Naive thymus-derived CD4-positive, alpha-beta T cell (primary cell): ENCODE measurements around the gene SENP1. TPM values are rescaled to one million over a fixed set of nuclear protein-coding genes. Genes with fewer than 3 reads are reported as not detected.
A peak's percentile ranks its signal among the peaks of the same experiment; 100 is the strongest.

Experiments
- ATAC-seq: fragments of 150-1000 bp; cut with Tn5 transposase; 2 replicates; pipeline ENCODE4 v1.10.0; 2021; ENCODE audit warnings: mild to moderate bottlenecking, moderate library complexity
- CTCF ChIA-PET: fragments of 350-600 bp; sonication (Branson Sonifier 250); formaldehyde crosslinking; loops from one replicate; lab custom pipeline; 2021; ENCODE audit warnings: antibody characterized with exemption; lab: Charles Lee
- POLR2A ChIA-PET: fragments of 350-600 bp; sonication (Branson Sonifier 250); formaldehyde crosslinking; loops from one replicate; lab custom pipeline; 2021; ENCODE audit warnings: antibody characterized with exemption, inconsistent platforms; lab: Charles Lee
- DNase-seq, 9 donors: peaks; one replicate each; pipeline versions ENCODE4 v3.0.0 to v3.0.0-alpha.2; 2020 to 2022; ENCODE audit warnings: mixed read lengths in 1 of 9
- H3K27ac ChIP-seq: one replicate; pipeline ENCODE4 v1.7.0; 2013; ENCODE audit warnings: mild to moderate bottlenecking, low read depth, low read length, moderate library complexity
- H3K27me3 ChIP-seq, 2 donors: one replicate each; pipeline ENCODE4 v1.7.0; 2013; ENCODE audit warnings: low read length in 2 of 2, mild to moderate bottlenecking in 2 of 2, moderate library complexity in 2 of 2; ENCODE audit not compliant: control insufficient read depth in 2 of 2, insufficient read depth in 2 of 2
- H3K36me3 ChIP-seq, 3 experiments: 1 replicate in 2 of 3; 2 replicates in 1 of 3; pipeline ENCODE4 v1.7.0; 2013; ENCODE audit warnings: low read length in 3 of 3, mild to moderate bottlenecking in 3 of 3, moderate library complexity in 1 of 3; ENCODE audit not compliant: insufficient read depth in 3 of 3, control insufficient read depth in 2 of 3
- H3K4me1 ChIP-seq, 2 donors: one replicate each; pipeline ENCODE4 v1.7.0; 2013; ENCODE audit warnings: low read length in 2 of 2, mild to moderate bottlenecking in 2 of 2, moderate library complexity in 1 of 2; ENCODE audit not compliant: control insufficient read depth in 2 of 2, insufficient read depth in 2 of 2
- H3K4me3 ChIP-seq: 2 replicates; pipeline ENCODE4 v1.7.0; 2013; ENCODE audit warnings: mild to moderate bottlenecking, low read length
- H3K9me3 ChIP-seq, 3 experiments: 1 replicate in 2 of 3; 2 replicates in 1 of 3; pipeline ENCODE4 v1.7.0; 2013; ENCODE audit warnings: low read length in 3 of 3; ENCODE audit not compliant: control insufficient read depth in 2 of 3
- H3K27ac Mint-ChIP-seq, 9 donors: one replicate each; pipeline ENCODE4 v1.8.0; 2020 to 2022; ENCODE audit warnings: mixed read lengths in 9 of 9, mild to moderate bottlenecking in 8 of 9, moderate library complexity in 5 of 9, inconsistent platforms in 2 of 9
- H3K27me3 Mint-ChIP-seq, 5 donors: one replicate each; pipeline ENCODE4 v1.8.0; 2021 to 2022; ENCODE audit warnings: mixed read lengths in 5 of 5, mild to moderate bottlenecking in 1 of 5
- H3K36me3 Mint-ChIP-seq, 5 donors: one replicate each; pipeline ENCODE4 v1.8.0; 2020 to 2022; ENCODE audit warnings: mixed read lengths in 5 of 5, mild to moderate bottlenecking in 3 of 5, inconsistent platforms in 1 of 5
- H3K4me1 Mint-ChIP-seq, 7 donors: one replicate each; pipeline ENCODE4 v1.8.0; 2020 to 2022; ENCODE audit warnings: mixed read lengths in 7 of 7, mild to moderate bottlenecking in 3 of 7, inconsistent platforms in 1 of 7
- H3K4me3 Mint-ChIP-seq, 10 donors: one replicate each; pipeline ENCODE4 v1.8.0; 2020 to 2022; ENCODE audit warnings: mild to moderate bottlenecking in 10 of 10, mixed read lengths in 10 of 10, moderate library complexity in 6 of 10, inconsistent platforms in 2 of 10
- H3K9me3 Mint-ChIP-seq, 11 donors: one replicate each; pipeline ENCODE4 v1.8.0; 2020 to 2022; ENCODE audit warnings: mixed read lengths in 11 of 11, mild to moderate bottlenecking in 4 of 11, inconsistent platforms in 1 of 11, moderate library complexity in 1 of 11
- intact Hi-C, 2 donors: fragments of 100-400 bp; cut with micrococcal nuclease; formaldehyde crosslinking; loops; one replicate each; pipeline ENCODE4 v1.15.1; 2023
- polyA plus RNA-seq, 2 donors: library from polyadenylated mRNA; unstranded; fragments of 300-500 nt; fragmentation: Illumina TruSeq; gene quantifications; one replicate each; pipeline ENCODE4 v1.2.3, GENCODE V29; 2021
- total RNA-seq, 6 experiments: library from RNA in 5 of 6; stranded (reverse) in 5 of 6; gene quantifications; 1 replicate in 5 of 6; 2 replicates in 1 of 6; pipeline ENCODE4 v1.2.3 and lab custom pipeline; 2021 to 2026

SENP1 gene
- total and polyA plus RNA-seq, 7 experiments from 2014 or later, result 12.0 to 41.9 (median 23.2) TPM

DNA sequence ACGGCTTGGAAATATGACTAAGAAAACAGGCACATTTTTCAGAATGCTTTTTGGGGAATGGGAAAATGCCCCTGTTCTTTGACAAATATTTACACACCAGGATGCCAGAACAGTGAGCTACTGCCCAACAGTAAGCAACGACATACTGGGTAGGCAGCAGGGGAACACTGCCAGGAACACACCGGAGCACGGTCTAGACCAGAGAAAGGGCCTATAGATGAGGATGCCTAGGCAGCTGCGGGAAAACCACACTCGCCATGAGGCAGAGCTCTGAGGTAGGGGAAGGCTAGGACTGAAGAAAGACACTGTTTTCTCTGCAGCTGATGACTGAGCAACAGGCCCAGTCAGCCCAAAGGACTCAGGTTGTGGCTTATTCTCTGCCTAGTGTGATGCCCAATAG is 55.7 kb downstream of the SENP1 start:
- no peak overlapping the region for H3K4me3 ChIP-seq
- no peak overlapping the region for H3K4me3 Mint-ChIP-seq
- peaks cover 6 to 57% (median 23%) of the 10 kb centered on the region in 3 experiments for H3K36me3 ChIP-seq
- DNase-seq, result no peak
- no peak overlapping the region for H3K27ac ChIP-seq
- intact Hi-C loops, result no loop called here
- CTCF ChIA-PET, result interaction anchor here (0.6 kb wide), 1 partner anchor 212 kb away, joined by 3 read pairs; no protein-coding TSS in a partner anchor
- peaks cover 8 to 37% (median 20%) of the 10 kb centered on the region in 5 donors for H3K36me3 Mint-ChIP-seq
- no peak for ATAC-seq
- no peaks in the 10 kb centered on the region for H3K9me3 ChIP-seq
- POLR2A ChIA-PET, result no interaction called here
- no peaks in the 10 kb centered on the region for H3K27me3 ChIP-seq
- H3K9me3 Mint-ChIP-seq, result no peaks in the 10 kb centered on the region
- H3K27me3 Mint-ChIP-seq, result no peaks in the 10 kb centered on the region
- H3K27ac Mint-ChIP-seq, result peak overlapping the region in 1 of 9 donors; percentile 39
- H3K4me1 Mint-ChIP-seq, result peaks cover 0 to 12% (median 5%) of the 10 kb centered on the region in 7 donors
- no peaks in the 10 kb centered on the region for H3K4me1 ChIP-seq

- Histone ChIP-seq H3K9me3 (no peaks in the 10 kb centered on the region), H3K4me3 (no peak overlapping the region), H3K4me1 (no peaks in the 10 kb centered on the region), H3K27me3 (no peaks in the 10 kb centered on the region), H3K27ac (no peak overlapping the region), H3K36me3 (peaks cover 13 to 65% (median 23%) of the 10 kb centered on the region in 3 experiments)
- Mint-ChIP-seq H3K4me1 (no peaks in the 10 kb centered on the region), H3K27ac (no peak overlapping the region), H3K9me3 (no peaks in the 10 kb centered on the region), H3K27me3 (no peaks in the 10 kb centered on the region), H3K36me3 (peaks cover 8 to 53% (median 19%) of the 10 kb centered on the region in 5 donors), H3K4me3 (no peak overlapping the region)
- DNase-seq (no peak), ATAC-seq (no peak)
- CTCF ChIA-PET, result interaction anchor here (0.7 kb wide), 1 partner anchor 1410 kb away, joined by 3 read pairs; no protein-coding TSS in a partner anchor
- intact Hi-C loops, result no loop called here
- POLR2A ChIA-PET, result no interaction called here
These were observed 59.8 kb downstream of the SENP1 start for GRCh38 chr12:48045965-48046518.

DNA sequence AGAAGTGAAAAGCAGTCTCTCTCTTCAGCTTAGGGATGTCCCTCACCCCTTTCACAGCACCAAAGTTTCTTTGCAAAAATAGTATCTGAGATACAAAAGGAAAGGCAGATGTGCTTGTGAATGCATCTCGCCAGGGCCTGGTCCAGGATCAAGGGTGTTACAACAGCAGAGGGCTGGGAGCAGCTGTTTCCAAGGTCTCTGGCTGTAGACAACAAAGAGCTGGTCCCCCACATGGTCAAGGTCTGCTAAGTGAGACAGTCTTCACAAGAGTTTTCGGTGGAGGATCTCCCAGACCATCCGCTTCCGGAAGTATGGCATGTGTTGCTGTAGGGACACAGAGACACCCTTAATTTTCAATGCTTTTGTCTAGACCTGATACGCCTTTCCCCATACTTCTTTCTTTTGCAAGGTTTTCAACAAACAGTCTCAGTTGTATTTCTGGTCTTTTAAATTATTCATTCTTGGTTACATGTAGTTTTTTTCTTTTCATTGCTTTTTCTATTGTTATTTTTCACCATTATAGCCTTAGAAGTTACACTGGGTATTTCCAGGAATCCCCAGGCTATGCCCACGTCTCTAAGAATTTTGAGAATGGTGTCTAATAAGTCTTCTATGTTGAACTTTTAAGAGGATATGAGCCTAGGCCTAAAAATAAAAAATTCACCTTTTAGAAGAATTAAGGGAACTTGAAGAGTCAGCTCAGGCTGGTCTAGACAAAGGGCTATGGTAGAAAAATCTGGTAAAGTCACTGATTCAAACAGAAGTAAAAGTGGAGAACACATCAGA is 60.6 kb downstream of the SENP1 start:
- ATAC-seq (no peak), DNase-seq (no peak)
- no peak overlapping the region for H3K27ac ChIP-seq
- no peak overlapping the region for H3K4me3 ChIP-seq
- peaks cover 8 to 53% (median 19%) of the 10 kb centered on the region in 5 donors for H3K36me3 Mint-ChIP-seq
- CTCF ChIA-PET, result interaction anchor here (0.7 kb wide), 1 partner anchor 1411 kb away, joined by 3 read pairs; no protein-coding TSS in a partner anchor
- no peak overlapping the region for H3K4me3 Mint-ChIP-seq
- no peaks in the 10 kb centered on the region for H3K9me3 Mint-ChIP-seq
- peaks cover 13 to 58% (median 23%) of the 10 kb centered on the region in 3 experiments for H3K36me3 ChIP-seq
- no peaks in the 10 kb centered on the region for H3K27me3 ChIP-seq
- intact Hi-C loops, result no loop called here
- POLR2A ChIA-PET, result no interaction called here
- H3K27me3 Mint-ChIP-seq, result no peaks in the 10 kb centered on the region
- H3K9me3 ChIP-seq, result no peaks in the 10 kb centered on the region
- no peaks in the 10 kb centered on the region for H3K4me1 ChIP-seq
- no peak overlapping the region for H3K27ac Mint-ChIP-seq
- H3K4me1 Mint-ChIP-seq, result no peaks in the 10 kb centered on the region

DNA sequence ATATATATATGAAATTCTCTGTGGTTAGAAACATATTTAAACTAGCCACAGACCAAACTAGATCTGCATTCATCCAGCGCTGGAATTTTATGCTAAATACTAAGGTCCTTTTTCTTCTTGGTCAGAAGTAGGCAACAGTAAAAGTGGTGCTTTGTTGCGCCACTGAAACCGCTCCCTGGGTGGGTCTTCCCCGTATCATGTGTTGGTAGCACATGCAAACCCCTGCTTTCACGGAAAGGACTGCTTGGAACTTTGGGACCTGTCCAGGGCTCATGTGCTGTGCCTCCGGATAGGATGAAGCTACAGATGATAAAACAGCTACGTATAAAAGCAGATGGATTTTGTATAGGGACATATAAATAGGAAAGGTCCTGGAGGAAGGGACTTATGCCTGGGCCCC is 61.5 kb downstream of the SENP1 start:
- H3K4me3 ChIP-seq, result no peak overlapping the region
- H3K36me3 Mint-ChIP-seq, result peaks cover 3 to 53% (median 19%) of the 10 kb centered on the region in 5 donors

DNA sequence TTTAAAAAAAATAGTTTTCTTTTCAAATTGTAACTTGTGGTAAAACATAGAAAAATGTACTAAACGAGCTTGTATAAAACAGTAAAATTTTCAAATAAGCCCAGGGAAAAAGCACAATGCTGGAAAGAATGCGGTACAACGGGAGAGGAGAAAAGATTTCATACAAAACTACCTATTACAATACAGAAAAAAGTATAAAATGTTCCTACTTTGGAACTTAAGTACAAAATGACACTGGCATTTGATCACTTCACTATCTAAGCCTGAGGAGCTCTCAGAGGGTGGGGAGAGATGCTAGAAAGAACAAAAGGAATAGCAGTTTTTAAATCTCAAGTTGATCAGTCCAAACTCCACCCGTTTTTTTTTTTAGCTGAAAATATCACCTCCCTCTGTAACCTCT is 62.1 kb downstream of the SENP1 start:
- no peak overlapping the region for H3K27ac ChIP-seq
- DNase-seq, result no peak
- ChIA-PET POLR2A (no interaction called here), CTCF (no interaction called here)
- no peaks in the 10 kb centered on the region for H3K27me3 ChIP-seq
- Mint-ChIP-seq H3K4me3 (no peak overlapping the region), H3K4me1 (no peaks in the 10 kb centered on the region), H3K27ac (peak overlapping the region in 2 of 9 donors; percentile 9 to 17), H3K36me3 (peaks cover 3 to 46% (median 17%) of the 10 kb centered on the region in 5 donors), H3K27me3 (no peaks in the 10 kb centered on the region), H3K9me3 (no peaks in the 10 kb centered on the region)
- no peaks in the 10 kb centered on the region for H3K4me1 ChIP-seq
- intact Hi-C loops, result no loop called here
- ATAC-seq, result no peak
- peaks cover 13 to 44% (median 23%) of the 10 kb centered on the region in 3 experiments for H3K36me3 ChIP-seq
- H3K4me3 ChIP-seq, result no peak overlapping the region
- no peaks in the 10 kb centered on the region for H3K9me3 ChIP-seq

More for the DNA sequence above, 61.5 kb downstream of the SENP1 start:
- H3K27me3 Mint-ChIP-seq, result no peaks in the 10 kb centered on the region
- no peaks in the 10 kb centered on the region for H3K4me1 Mint-ChIP-seq
- H3K4me1 ChIP-seq, result no peaks in the 10 kb centered on the region
- intact Hi-C loops, result no loop called here
- ChIA-PET CTCF (no interaction called here), POLR2A (no interaction called here)
- no peaks in the 10 kb centered on the region for H3K9me3 ChIP-seq
- DNase-seq (no peak), ATAC-seq (no peak)
- H3K9me3 Mint-ChIP-seq, result no peaks in the 10 kb centered on the region
- no peaks in the 10 kb centered on the region for H3K27me3 ChIP-seq
- H3K36me3 ChIP-seq, result peaks cover 13 to 51% (median 23%) of the 10 kb centered on the region in 3 experiments
- H3K4me3 Mint-ChIP-seq, result no peak overlapping the region
- H3K27ac ChIP-seq, result no peak overlapping the region
- no peak overlapping the region for H3K27ac Mint-ChIP-seq

- no peak for DNase-seq
- peaks cover 0 to 13% (median 8%) of the 10 kb centered on the region in 7 donors for H3K4me1 Mint-ChIP-seq
- CTCF ChIA-PET, result no interaction called here
- no peaks in the 10 kb centered on the region for H3K9me3 Mint-ChIP-seq
- Histone ChIP-seq H3K27ac (no peak overlapping the region), H3K27me3 (no peaks in the 10 kb centered on the region), H3K4me1 (no peaks in the 10 kb centered on the region), H3K4me3 (no peak overlapping the region), H3K36me3 (peaks cover 13 to 25% (median 13%) of the 10 kb centered on the region in 3 experiments), H3K9me3 (no peaks in the 10 kb centered on the region)
- peaks cover 3 to 36% (median 13%) of the 10 kb centered on the region in 5 donors for H3K36me3 Mint-ChIP-seq
- POLR2A ChIA-PET, result no interaction called here
- intact Hi-C loops, result no loop called here
- no peak overlapping the region for H3K27ac Mint-ChIP-seq
- no peaks in the 10 kb centered on the region for H3K27me3 Mint-ChIP-seq
- H3K4me3 Mint-ChIP-seq, result no peak overlapping the region
- ATAC-seq, result no peak
These were observed 64.1 kb downstream of the SENP1 start for GRCh38 chr12:48041591-48042423.
